K562 (cell line): ENCODE measurements around the gene SPOUT1. TPM values are rescaled to one million over a fixed set of nuclear protein-coding genes. Genes with fewer than 3 reads are reported as not detected.

Experiments
- CBX1 ChIP-seq: sonication (generic); IDR thresholded peaks from 2 replicates; pipeline ENCODE4 v1.6.1; 2016; ENCODE audit warnings: antibody characterized with exemption, low read depth, mild to moderate bottlenecking
- CEBPB ChIP-seq: fragments of 450-650 bp; IDR thresholded peaks from 2 replicates; pipeline ENCODE4 v1.6.1; 2016; ENCODE audit warnings: missing genetic modification characterization, missing compliant biosample characterization
- CHD4 ChIP-seq: fragments of 200-600 bp; sonication (generic); IDR thresholded peaks from 3 replicates; pipeline ENCODE4 v1.6.1; 2012; ENCODE audit warnings: low read depth, mild to moderate bottlenecking, mixed read lengths, low read length, inconsistent platforms; ENCODE audit not compliant: insufficient read depth, insufficient replicate concordance, poor library complexity, severe bottlenecking
- COPS2 ChIP-seq: fragments of 450-650 bp; conservative IDR thresholded peaks from 2 replicates; pipeline ENCODE4 v1.6.1; 2016; ENCODE audit warnings: mild to moderate bottlenecking, moderate library complexity
- CREB1 ChIP-seq, 2 experiments: sonication (generic) in 1 of 2; formaldehyde crosslinking in 1 of 2; IDR thresholded peaks; 2 replicates each; pipeline versions ENCODE4 v1.6.1 to v1.8.0; 2012 to 2022; ENCODE audit warnings: inconsistent platforms in 1 of 2, mild to moderate bottlenecking in 1 of 2, missing genetic modification reagents in 1 of 2, moderate library complexity in 1 of 2
- DMBX1 ChIP-seq: fragments of 250-450 bp; sonication (Bioruptor Pico); IDR thresholded peaks from 2 replicates; pipeline ENCODE4 v1.8.0; 2022; ENCODE audit warnings: inconsistent platforms, mild to moderate bottlenecking, moderate library complexity, borderline replicate concordance
- ERF ChIP-seq: fragments of 450-650 bp; formaldehyde crosslinking; IDR thresholded peaks from 2 replicates; pipeline ENCODE4 v1.4.0; 2020; ENCODE audit warnings: mild to moderate bottlenecking, mixed read lengths
- ESRRA ChIP-seq: fragments of 450-650 bp; IDR thresholded peaks from 2 replicates; pipeline ENCODE4 v1.6.1; 2014; ENCODE audit warnings: low read depth, mild to moderate bottlenecking, moderate library complexity, borderline replicate concordance
- GTF2A2 ChIP-seq: IDR thresholded peaks from 2 replicates; pipeline ENCODE4 v1.6.1; 2016; ENCODE audit warnings: mild to moderate bottlenecking, missing genetic modification characterization, missing compliant biosample characterization
- HDAC1 ChIP-seq, 2 experiments: fragments of 450-650 bp; IDR thresholded peaks; 2 replicates each; pipeline ENCODE4 v1.6.1; 2016 to 2017; ENCODE audit warnings: inconsistent platforms in 1 of 2, mild to moderate bottlenecking in 1 of 2, moderate library complexity in 1 of 2
- HNRNPLL ChIP-seq: fragments of 200-400 bp; formaldehyde crosslinking; IDR thresholded peaks from 2 replicates; pipeline ENCODE4 v1.6.1; 2017; ENCODE audit warnings: low read length, low read depth, mild to moderate bottlenecking; ENCODE audit not compliant: poor library complexity, severe bottlenecking
- IRF2 ChIP-seq: sonication (generic); formaldehyde crosslinking; IDR thresholded peaks from 2 replicates; pipeline ENCODE4 v1.8.1; 2022; ENCODE audit warnings: mild to moderate bottlenecking, missing genetic modification reagents
- NCOA4 ChIP-seq: fragments of 450-650 bp; IDR thresholded peaks from 2 replicates; pipeline ENCODE4 v1.6.1; 2018; ENCODE audit warnings: mild to moderate bottlenecking; ENCODE audit not compliant: partially characterized antibody
- NFATC3 ChIP-seq: fragments of 450-650 bp; IDR thresholded peaks from 2 replicates; pipeline ENCODE4 v1.6.1; 2017; ENCODE audit warnings: mild to moderate bottlenecking
- PHF20 ChIP-seq: fragments of 450-650 bp; IDR thresholded peaks from 2 replicates; pipeline ENCODE4 v1.6.1; 2018; ENCODE audit not compliant: partially characterized antibody
- RBM22 ChIP-seq: fragments of 200-400 bp; formaldehyde crosslinking; IDR thresholded peaks from 2 replicates; pipeline ENCODE4 v1.6.1; 2018; ENCODE audit warnings: low read length, low read depth; ENCODE audit not compliant: poor library complexity, severe bottlenecking
- SIN3B ChIP-seq: fragments of 450-650 bp; IDR thresholded peaks from 2 replicates; pipeline ENCODE4 v1.6.1; 2017; ENCODE audit warnings: low read depth, mild to moderate bottlenecking, moderate library complexity
- SMARCC2 ChIP-seq: fragments of 450-650 bp; IDR thresholded peaks from 2 replicates; pipeline ENCODE4 v1.6.1; 2017; ENCODE audit warnings: antibody characterized with exemption, moderate library complexity, mild to moderate bottlenecking, low read depth
- TEAD4 ChIP-seq, 2 experiments: sonication (generic) in 1 of 2; formaldehyde crosslinking in 1 of 2; IDR thresholded peaks; 2 replicates each; pipeline versions ENCODE4 v1.6.1 to v1.8.0; 2012 to 2022; ENCODE audit warnings: borderline replicate concordance in 1 of 2, inconsistent platforms in 1 of 2, low read length in 1 of 2, mild to moderate bottlenecking in 1 of 2, missing genetic modification reagents in 1 of 2
- ZNF253 ChIP-seq: fragments of 250-450 bp; sonication (Bioruptor Pico); conservative IDR thresholded peaks from 2 replicates; pipeline ENCODE4 v1.6.1; 2021; ENCODE audit warnings: mild to moderate bottlenecking
- ZNF431 ChIP-seq: sonication (generic); formaldehyde crosslinking; IDR thresholded peaks from 2 replicates; pipeline ENCODE4 v1.8.0; 2022; ENCODE audit warnings: mild to moderate bottlenecking, missing genetic modification reagents
- ZNF444 ChIP-seq: fragments of 250-450 bp; sonication (Bioruptor Pico); IDR thresholded peaks from 2 replicates; pipeline ENCODE4 v1.4.0; 2020; ENCODE audit warnings: mild to moderate bottlenecking, moderate library complexity
- polyA plus RNA-seq, 8 experiments: library from polyadenylated mRNA; depleted of rRNA in 4 of 8; stranded (reverse) in 5 of 8; unstranded in 3 of 8; fragments of >200 nt; fragmentation: Nextera tagmentation in 2 of 8; fragmentation: Illumina TruSeq in 1 of 8; extraction: Ambion mirVana in 2 of 8; extraction: Trizol in 1 of 8; gene quantifications; 2 replicates each; pipeline versions ENCODE4 v1.2.1 to v1.2.3, GENCODE V29; 2011 to 2014; ENCODE audit warnings: inconsistent platforms in 1 of 8, missing spikeins in 1 of 8
- total RNA-seq, 7 experiments: library from RNA; depleted of rRNA in 6 of 7; stranded (reverse); fragments of >200 nt in 6 of 7; fragmentation: Illumina TruSeq in 2 of 7; extraction: Trizol in 2 of 7; gene quantifications; 2 replicates each; pipeline versions ENCODE4 v1.2.1 to v1.2.3, GENCODE V29; 2011 to 2021; ENCODE audit warnings: low replicate concordance in 1 of 7
- TF ChIP-seq, protein P1 (sequence below): fragments of 250-450 bp; sonication (Bioruptor Pico); IDR thresholded peaks from 2 replicates; pipeline ENCODE4 v1.8.0; 2021; ENCODE audit warnings: mild to moderate bottlenecking, moderate library complexity
- TF ChIP-seq, protein P2 (sequence below): fragments of 450-650 bp; formaldehyde crosslinking; IDR thresholded peaks from 2 replicates; pipeline ENCODE4 v1.4.0; 2022; ENCODE audit warnings: mild to moderate bottlenecking, moderate library complexity
- TF ChIP-seq, protein P3 (sequence below): fragments of 250-450 bp; sonication (Bioruptor Pico); IDR thresholded peaks from 2 replicates; pipeline ENCODE4 v1.4.0; 2020; ENCODE audit warnings: borderline replicate concordance

The SPOUT1 gene
- total and polyA plus RNA-seq, 9 of the 15 experiments (the other 6 are each of a cell fraction or from before 2014, with no cell fraction given): 10.6 to 121 (median 37.4) TPM

DNA sequence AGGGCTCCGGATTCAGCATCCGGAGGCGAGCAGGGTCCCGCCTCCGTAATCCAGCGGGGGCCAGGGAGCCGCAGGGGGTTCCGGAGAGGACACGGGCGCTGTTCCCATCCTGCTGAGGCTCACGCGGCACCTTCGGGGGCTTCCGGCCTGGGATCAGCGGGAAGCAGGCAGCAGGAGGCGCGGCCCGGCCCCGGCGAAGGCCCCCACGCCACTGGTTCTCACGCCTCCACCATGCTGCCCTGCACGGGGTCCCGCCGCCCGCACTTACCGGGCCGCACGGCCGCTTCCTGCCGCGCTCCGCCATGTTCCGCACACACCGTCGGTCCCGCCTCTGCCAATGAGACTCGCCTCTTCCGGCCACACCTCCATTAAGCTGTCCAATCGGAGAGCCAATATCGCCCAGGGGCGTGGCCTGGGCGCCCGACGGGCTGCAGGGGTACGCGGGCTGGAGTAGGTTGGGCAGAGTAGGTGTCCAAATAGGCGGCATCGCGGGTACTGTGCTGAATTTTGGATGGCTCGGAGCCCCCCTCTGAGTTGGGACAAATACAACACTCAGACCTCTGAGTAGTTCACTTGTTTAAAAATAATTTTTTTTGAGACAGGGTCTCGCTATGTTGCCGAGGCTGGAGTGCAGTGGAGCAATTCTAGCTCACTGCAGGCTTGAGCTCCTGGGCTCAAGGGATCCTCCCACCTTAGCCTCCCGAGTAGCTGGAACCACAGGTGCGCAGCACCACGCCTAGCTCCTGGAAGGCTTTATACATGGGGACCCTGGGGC lies at the start of gene SPOUT1 (continued):
- TF ChIP-seq, protein P1, sequence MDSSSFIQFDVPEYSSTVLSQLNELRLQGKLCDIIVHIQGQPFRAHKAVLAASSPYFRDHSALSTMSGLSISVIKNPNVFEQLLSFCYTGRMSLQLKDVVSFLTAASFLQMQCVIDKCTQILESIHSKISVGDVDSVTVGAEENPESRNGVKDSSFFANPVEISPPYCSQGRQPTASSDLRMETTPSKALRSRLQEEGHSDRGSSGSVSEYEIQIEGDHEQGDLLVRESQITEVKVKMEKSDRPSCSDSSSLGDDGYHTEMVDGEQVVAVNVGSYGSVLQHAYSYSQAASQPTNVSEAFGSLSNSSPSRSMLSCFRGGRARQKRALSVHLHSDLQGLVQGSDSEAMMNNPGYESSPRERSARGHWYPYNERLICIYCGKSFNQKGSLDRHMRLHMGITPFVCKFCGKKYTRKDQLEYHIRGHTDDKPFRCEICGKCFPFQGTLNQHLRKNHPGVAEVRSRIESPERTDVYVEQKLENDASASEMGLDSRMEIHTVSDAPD (CRISPR knock-in tag): no peak
- TF ChIP-seq, protein P2, sequence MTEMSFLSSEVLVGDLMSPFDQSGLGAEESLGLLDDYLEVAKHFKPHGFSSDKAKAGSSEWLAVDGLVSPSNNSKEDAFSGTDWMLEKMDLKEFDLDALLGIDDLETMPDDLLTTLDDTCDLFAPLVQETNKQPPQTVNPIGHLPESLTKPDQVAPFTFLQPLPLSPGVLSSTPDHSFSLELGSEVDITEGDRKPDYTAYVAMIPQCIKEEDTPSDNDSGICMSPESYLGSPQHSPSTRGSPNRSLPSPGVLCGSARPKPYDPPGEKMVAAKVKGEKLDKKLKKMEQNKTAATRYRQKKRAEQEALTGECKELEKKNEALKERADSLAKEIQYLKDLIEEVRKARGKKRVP (CRISPR knock-in tag): no peak
- TF ChIP-seq SIN3B: peak; percentile 96
- TF ChIP-seq NCOA4: no peak
- TF ChIP-seq CREB1 (IDR thresholded peaks at IDR 0.05): peak; percentile 51; the same call in 1 of the 2 replicates
- TF ChIP-seq CREB1 (CRISPR knock-in tag; IDR thresholded peaks at IDR 0.05): peak; percentile 52; the same call in 1 of the 2 replicates
- peak; percentile 24; the same call in 1 of the 2 replicates for TF ChIP-seq DMBX1 (CRISPR knock-in tag)
- TF ChIP-seq ERF (CRISPR knock-in tag): no peak
- no peak for TF ChIP-seq ZNF431 (CRISPR knock-in tag)
- peak; percentile 20; the same call in 1 of the 2 replicates for TF ChIP-seq CBX1
- TF ChIP-seq HNRNPLL: peak; percentile 79
- TF ChIP-seq NFATC3: no peak
- TF ChIP-seq, protein P3, sequence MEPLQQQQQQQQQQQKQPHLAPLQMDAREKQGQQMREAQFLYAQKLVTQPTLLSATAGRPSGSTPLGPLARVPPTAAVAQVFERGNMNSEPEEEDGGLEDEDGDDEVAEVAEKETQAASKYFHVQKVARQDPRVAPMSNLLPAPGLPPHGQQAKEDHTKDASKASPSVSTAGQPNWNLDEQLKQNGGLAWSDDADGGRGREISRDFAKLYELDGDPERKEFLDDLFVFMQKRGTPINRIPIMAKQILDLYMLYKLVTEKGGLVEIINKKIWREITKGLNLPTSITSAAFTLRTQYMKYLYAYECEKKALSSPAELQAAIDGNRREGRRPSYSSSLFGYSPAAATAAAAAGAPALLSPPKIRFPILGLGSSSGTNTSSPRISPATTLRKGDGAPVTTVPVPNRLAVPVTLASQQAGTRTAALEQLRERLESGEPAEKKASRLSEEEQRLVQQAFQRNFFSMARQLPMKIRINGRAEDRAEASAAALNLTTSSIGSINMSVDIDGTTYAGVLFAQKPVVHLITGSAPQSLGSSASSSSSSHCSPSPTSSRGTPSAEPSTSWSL: no peak
- 0 out of 2 replicates have a peak, but pooled peaks have one; percentile 10 for TF ChIP-seq TEAD4 (IDR thresholded peaks at IDR 0.05; ENCODE audit: low read length)
- no peak for TF ChIP-seq TEAD4 (CRISPR knock-in tag; IDR thresholded peaks at IDR 0.05; ENCODE audit: borderline replicate concordance)
- TF ChIP-seq CEBPB: no peak
- TF ChIP-seq HDAC1 (IDR thresholded peaks at IDR 0.05): peak in 1 of 2 experiments; percentile 96; a peak in 2 of 4 replicates
- TF ChIP-seq RBM22: peak; percentile 57
- no peak; the same call in none of the 2 replicates for TF ChIP-seq ESRRA
- TF ChIP-seq PHF20: peak; percentile 86
- no peak for TF ChIP-seq SMARCC2
- no peak for TF ChIP-seq COPS2
- TF ChIP-seq GTF2A2 (tag): no peak
- no peak for TF ChIP-seq CHD4
- TF ChIP-seq IRF2 (CRISPR knock-in tag): no peak
- TF ChIP-seq ZNF253: no peak
- TF ChIP-seq ZNF444 (CRISPR knock-in tag): no peak
